WTC11 (cell line): ENCODE measurements around the gene FNDC3A. TPM values are rescaled to one million over a fixed set of nuclear protein-coding genes. Genes with fewer than 3 reads are reported as not detected.

Experiments
- ATAC-seq: fragments of 200-7000 bp; cut with Tn5 transposase; 2 replicates; pipeline ENCODE4 v1.10.0; 2021; ENCODE audit warnings: mild to moderate bottlenecking, moderate library complexity
- CTCF ChIA-PET: fragments of 300-600 bp; sonication (Branson Sonifier 250); formaldehyde crosslinking; loops from one replicate; lab custom pipeline; 2021; ENCODE audit warnings: antibody characterized with exemption; lab: Charles Lee
- POLR2A ChIA-PET: fragments of 350-600 bp; sonication (Branson Sonifier 250); formaldehyde crosslinking; loops from one replicate; lab custom pipeline; 2021; ENCODE audit warnings: antibody characterized with exemption; lab: Charles Lee
- DNase-seq: peaks from one replicate; pipeline ENCODE4 v3.0.0; 2021; ENCODE audit warnings: low spot score
- H3K27ac Mint-ChIP-seq: 2 replicates; pipeline ENCODE4 v1.8.0; 2021; ENCODE audit warnings: mixed read lengths
- H3K27me3 Mint-ChIP-seq: 2 replicates; pipeline ENCODE4 v1.8.0; 2021; ENCODE audit warnings: low read depth, mild to moderate bottlenecking, moderate library complexity, mixed read lengths
- H3K36me3 Mint-ChIP-seq: 2 replicates; pipeline ENCODE4 v1.8.0; 2021; ENCODE audit warnings: mixed read lengths
- H3K4me1 Mint-ChIP-seq: 2 replicates; pipeline ENCODE4 v1.8.0; 2022; ENCODE audit warnings: mixed read lengths
- H3K4me3 Mint-ChIP-seq: 2 replicates; pipeline ENCODE4 v1.8.0; 2021; ENCODE audit warnings: mild to moderate bottlenecking, moderate library complexity, mixed read lengths
- H3K9me3 Mint-ChIP-seq: 2 replicates; pipeline ENCODE4 v1.8.0; 2021; ENCODE audit warnings: mixed read lengths
- GTF2I ChIP-seq: fragments of 250-450 bp; sonication (Bioruptor Pico); conservative IDR thresholded peaks from 2 replicates; pipeline ENCODE4 v1.4.0; 2021; ENCODE audit warnings: mild to moderate bottlenecking
- NFYB ChIP-seq: sonication (generic); formaldehyde crosslinking; conservative IDR thresholded peaks from 2 replicates; pipeline ENCODE4 v1.8.0; 2022; ENCODE audit warnings: low read depth, missing genetic modification reagents
- TCF7 ChIP-seq: sonication (generic); formaldehyde crosslinking; IDR thresholded peaks from 2 replicates; pipeline ENCODE4 v1.8.0; 2022; ENCODE audit warnings: mild to moderate bottlenecking, low read depth, missing genetic modification reagents, moderate library complexity
- ZNF138 ChIP-seq: sonication (generic); formaldehyde crosslinking; conservative IDR thresholded peaks from 2 replicates; pipeline ENCODE4 v1.8.1; 2022; ENCODE audit warnings: mild to moderate bottlenecking, moderate library complexity, missing genetic modification reagents
- ZNF232 ChIP-seq: sonication (generic); formaldehyde crosslinking; IDR thresholded peaks from 2 replicates; pipeline ENCODE4 v1.8.0; 2022; ENCODE audit warnings: mild to moderate bottlenecking, missing genetic modification reagents
- total RNA-seq: library from RNA; stranded (reverse); gene quantifications from 3 replicates; pipeline ENCODE4 v1.2.3, GENCODE V29; 2021
- TF ChIP-seq, protein P1 (sequence below): sonication (generic); formaldehyde crosslinking; IDR thresholded peaks from 2 replicates; pipeline ENCODE4 v1.8.0; 2023; ENCODE audit warnings: mild to moderate bottlenecking, missing genetic modification reagents
- TF ChIP-seq, protein P2 (sequence below): fragments of 250-450 bp; sonication (Bioruptor Pico); IDR thresholded peaks from 2 replicates; pipeline ENCODE4 v1.9.0; 2021; ENCODE audit warnings: mild to moderate bottlenecking, borderline replicate concordance
- TF ChIP-seq, protein P3 (sequence below): sonication (generic); formaldehyde crosslinking; IDR thresholded peaks from 2 replicates; pipeline ENCODE4 v1.8.1; 2023; ENCODE audit warnings: mild to moderate bottlenecking, missing genetic modification reagents, moderate library complexity
- TF ChIP-seq, protein P4 (sequence below): sonication (generic); formaldehyde crosslinking; IDR thresholded peaks from 2 replicates; pipeline ENCODE4 v1.8.1; 2022; ENCODE audit warnings: low read depth, missing genetic modification reagents, borderline replicate concordance
- TF ChIP-seq, protein P5 (sequence below): sonication (generic); formaldehyde crosslinking; IDR thresholded peaks from 2 replicates; pipeline ENCODE4 v1.8.1; 2022; ENCODE audit warnings: mild to moderate bottlenecking, moderate library complexity, missing genetic modification reagents
- TF ChIP-seq, protein P6 (sequence below): sonication (generic); formaldehyde crosslinking; IDR thresholded peaks from 2 replicates; pipeline ENCODE4 v1.8.0; 2023; ENCODE audit warnings: missing genetic modification reagents
- TF ChIP-seq, protein P7 (sequence below): sonication (generic); formaldehyde crosslinking; IDR thresholded peaks from 2 replicates; pipeline ENCODE4 v1.8.0; 2022; ENCODE audit warnings: mild to moderate bottlenecking, missing genetic modification reagents

Gene FNDC3A
- total RNA-seq, 1 experiment from 2014 or later: 24.8 TPM

DNA sequence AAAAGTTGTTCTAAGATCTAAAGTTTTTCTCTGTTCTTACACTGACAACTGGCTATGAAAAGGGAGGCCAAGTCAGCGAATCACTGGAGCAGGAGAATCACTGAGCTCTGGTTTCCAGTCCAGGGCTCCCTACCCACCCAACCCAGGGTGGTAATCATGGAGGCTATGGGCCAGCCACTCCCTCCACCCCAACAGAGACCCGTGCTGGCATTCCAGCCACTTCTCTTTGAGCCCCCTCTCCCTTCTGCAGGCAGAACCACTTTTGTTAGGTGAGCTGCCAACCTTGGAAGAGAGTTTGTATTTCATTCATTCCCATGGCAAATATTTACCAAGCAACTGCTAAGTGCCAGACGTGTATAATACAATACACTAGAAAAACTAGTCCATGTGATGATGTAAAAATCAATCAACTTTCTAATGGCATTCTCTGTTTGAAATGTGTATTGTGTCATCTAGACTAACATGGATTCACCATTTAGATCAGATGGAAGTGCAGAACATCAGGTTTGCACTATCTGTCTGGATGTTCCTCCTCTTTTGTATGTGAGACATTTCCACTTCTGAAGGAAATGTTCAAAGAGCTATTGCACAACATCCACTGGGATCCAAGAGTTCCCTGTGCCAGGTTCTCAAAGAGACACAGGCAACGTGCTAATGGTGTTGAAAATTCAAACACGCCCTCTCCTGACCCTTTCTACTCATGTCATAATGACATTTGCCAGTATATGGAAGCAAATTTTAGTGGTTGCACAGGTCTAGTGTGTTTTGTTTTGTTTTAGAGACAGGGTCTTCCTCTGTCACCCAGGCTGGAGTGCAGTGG lies 249.7 kb downstream of the FNDC3A start (continued):
- TF ChIP-seq, protein P1, sequence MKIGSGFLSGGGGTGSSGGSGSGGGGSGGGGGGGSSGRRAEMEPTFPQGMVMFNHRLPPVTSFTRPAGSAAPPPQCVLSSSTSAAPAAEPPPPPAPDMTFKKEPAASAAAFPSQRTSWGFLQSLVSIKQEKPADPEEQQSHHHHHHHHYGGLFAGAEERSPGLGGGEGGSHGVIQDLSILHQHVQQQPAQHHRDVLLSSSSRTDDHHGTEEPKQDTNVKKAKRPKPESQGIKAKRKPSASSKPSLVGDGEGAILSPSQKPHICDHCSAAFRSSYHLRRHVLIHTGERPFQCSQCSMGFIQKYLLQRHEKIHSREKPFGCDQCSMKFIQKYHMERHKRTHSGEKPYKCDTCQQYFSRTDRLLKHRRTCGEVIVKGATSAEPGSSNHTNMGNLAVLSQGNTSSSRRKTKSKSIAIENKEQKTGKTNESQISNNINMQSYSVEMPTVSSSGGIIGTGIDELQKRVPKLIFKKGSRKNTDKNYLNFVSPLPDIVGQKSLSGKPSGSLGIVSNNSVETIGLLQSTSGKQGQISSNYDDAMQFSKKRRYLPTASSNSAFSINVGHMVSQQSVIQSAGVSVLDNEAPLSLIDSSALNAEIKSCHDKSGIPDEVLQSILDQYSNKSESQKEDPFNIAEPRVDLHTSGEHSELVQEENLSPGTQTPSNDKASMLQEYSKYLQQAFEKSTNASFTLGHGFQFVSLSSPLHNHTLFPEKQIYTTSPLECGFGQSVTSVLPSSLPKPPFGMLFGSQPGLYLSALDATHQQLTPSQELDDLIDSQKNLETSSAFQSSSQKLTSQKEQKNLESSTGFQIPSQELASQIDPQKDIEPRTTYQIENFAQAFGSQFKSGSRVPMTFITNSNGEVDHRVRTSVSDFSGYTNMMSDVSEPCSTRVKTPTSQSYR (CRISPR knock-in tag): no peak

DNA sequence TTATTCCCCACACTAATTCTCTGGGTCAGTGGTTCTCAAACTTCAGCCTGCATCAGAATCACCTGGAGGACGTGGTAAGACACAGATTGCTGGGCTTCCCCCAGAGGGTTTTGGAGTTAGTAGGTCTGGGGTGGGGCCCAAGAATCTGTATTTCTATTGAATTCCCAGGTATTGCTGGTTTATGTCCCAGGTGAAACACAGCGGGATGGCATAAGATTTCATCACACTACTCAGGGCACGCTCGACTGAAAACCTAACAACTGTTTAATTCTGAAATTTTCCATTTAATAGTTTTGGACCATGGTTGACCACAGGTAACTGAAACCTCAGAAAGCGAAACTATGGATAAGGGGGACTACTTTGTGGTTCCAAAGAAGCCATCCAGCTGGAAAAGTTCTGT lies 250.9 kb downstream of the FNDC3A start:
- peaks cover 42% of the 10 kb centered on the region for H3K27me3 Mint-ChIP-seq
- no peaks in the 10 kb centered on the region for H3K36me3 Mint-ChIP-seq
- ChIA-PET CTCF (no interaction called here), POLR2A (no interaction called here)
- no peaks in the 10 kb centered on the region for H3K9me3 Mint-ChIP-seq
- no peak overlapping the region for H3K4me3 Mint-ChIP-seq
- TF ChIP-seq GTF2I (CRISPR knock-in tag) (no peak), ZNF138 (CRISPR knock-in tag) (no peak)
- TF ChIP-seq, protein P2, sequence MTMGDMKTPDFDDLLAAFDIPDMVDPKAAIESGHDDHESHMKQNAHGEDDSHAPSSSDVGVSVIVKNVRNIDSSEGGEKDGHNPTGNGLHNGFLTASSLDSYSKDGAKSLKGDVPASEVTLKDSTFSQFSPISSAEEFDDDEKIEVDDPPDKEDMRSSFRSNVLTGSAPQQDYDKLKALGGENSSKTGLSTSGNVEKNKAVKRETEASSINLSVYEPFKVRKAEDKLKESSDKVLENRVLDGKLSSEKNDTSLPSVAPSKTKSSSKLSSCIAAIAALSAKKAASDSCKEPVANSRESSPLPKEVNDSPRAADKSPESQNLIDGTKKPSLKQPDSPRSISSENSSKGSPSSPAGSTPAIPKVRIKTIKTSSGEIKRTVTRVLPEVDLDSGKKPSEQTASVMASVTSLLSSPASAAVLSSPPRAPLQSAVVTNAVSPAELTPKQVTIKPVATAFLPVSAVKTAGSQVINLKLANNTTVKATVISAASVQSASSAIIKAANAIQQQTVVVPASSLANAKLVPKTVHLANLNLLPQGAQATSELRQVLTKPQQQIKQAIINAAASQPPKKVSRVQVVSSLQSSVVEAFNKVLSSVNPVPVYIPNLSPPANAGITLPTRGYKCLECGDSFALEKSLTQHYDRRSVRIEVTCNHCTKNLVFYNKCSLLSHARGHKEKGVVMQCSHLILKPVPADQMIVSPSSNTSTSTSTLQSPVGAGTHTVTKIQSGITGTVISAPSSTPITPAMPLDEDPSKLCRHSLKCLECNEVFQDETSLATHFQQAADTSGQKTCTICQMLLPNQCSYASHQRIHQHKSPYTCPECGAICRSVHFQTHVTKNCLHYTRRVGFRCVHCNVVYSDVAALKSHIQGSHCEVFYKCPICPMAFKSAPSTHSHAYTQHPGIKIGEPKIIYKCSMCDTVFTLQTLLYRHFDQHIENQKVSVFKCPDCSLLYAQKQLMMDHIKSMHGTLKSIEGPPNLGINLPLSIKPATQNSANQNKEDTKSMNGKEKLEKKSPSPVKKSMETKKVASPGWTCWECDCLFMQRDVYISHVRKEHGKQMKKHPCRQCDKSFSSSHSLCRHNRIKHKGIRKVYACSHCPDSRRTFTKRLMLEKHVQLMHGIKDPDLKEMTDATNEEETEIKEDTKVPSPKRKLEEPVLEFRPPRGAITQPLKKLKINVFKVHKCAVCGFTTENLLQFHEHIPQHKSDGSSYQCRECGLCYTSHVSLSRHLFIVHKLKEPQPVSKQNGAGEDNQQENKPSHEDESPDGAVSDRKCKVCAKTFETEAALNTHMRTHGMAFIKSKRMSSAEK (CRISPR knock-in tag): no peak
- TF ChIP-seq, protein P3, sequence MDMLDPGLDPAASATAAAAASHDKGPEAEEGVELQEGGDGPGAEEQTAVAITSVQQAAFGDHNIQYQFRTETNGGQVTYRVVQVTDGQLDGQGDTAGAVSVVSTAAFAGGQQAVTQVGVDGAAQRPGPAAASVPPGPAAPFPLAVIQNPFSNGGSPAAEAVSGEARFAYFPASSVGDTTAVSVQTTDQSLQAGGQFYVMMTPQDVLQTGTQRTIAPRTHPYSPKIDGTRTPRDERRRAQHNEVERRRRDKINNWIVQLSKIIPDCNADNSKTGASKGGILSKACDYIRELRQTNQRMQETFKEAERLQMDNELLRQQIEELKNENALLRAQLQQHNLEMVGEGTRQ (CRISPR knock-in tag): no peak
- no peak for DNase-seq
- peaks cover 3% of the 10 kb centered on the region; the same call in 1 of the 2 replicates for H3K4me1 Mint-ChIP-seq
- H3K27ac Mint-ChIP-seq: no peak overlapping the region
- ATAC-seq: no peak

DNA sequence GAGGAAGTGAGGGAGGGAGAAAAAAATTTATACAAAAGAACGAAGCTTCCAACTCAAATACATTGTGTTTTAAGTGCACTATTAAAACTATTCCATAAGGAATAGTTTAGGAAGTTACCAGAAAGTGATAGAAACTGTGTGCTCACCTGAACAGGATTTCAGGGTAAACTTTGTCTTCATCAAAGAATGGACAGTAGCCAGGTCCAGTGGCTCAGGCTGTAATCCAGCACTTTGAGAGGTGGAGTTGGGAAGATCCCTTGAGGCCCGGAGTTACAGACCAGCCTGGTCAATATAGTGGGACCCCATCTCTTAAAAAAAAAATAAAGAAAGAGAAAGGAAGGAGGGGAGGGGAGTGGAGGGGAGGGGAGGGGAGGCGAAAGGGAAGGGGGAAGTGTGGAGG lies 259.0 kb downstream of the FNDC3A start:
- ATAC-seq: no peak
- peaks cover 4% of the 10 kb centered on the region for H3K27me3 Mint-ChIP-seq

More for the DNA sequence above, 259.0 kb downstream of the FNDC3A start:
- Mint-ChIP-seq H3K4me3 (no peak overlapping the region), H3K4me1 (no peaks in the 10 kb centered on the region), H3K9me3 (no peaks in the 10 kb centered on the region), H3K27ac (no peak overlapping the region), H3K36me3 (no peaks in the 10 kb centered on the region)
- ChIA-PET POLR2A (interaction anchor here (0.6 kb wide), 1 partner anchor 1363 kb away, joined by 5 read pairs; no protein-coding TSS in a partner anchor), CTCF (no interaction called here)
- TF ChIP-seq, protein P4, sequence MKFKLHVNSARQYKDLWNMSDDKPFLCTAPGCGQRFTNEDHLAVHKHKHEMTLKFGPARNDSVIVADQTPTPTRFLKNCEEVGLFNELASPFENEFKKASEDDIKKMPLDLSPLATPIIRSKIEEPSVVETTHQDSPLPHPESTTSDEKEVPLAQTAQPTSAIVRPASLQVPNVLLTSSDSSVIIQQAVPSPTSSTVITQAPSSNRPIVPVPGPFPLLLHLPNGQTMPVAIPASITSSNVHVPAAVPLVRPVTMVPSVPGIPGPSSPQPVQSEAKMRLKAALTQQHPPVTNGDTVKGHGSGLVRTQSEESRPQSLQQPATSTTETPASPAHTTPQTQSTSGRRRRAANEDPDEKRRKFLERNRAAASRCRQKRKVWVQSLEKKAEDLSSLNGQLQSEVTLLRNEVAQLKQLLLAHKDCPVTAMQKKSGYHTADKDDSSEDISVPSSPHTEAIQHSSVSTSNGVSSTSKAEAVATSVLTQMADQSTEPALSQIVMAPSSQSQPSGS (CRISPR knock-in tag): no peak
- TF ChIP-seq, protein P5, sequence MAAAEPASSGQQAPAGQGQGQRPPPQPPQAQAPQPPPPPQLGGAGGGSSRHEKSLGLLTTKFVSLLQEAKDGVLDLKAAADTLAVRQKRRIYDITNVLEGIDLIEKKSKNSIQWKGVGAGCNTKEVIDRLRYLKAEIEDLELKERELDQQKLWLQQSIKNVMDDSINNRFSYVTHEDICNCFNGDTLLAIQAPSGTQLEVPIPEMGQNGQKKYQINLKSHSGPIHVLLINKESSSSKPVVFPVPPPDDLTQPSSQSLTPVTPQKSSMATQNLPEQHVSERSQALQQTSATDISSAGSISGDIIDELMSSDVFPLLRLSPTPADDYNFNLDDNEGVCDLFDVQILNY (CRISPR knock-in tag): no peak
- TF ChIP-seq TCF7 (CRISPR knock-in tag): no peak
- TF ChIP-seq, protein P6, sequence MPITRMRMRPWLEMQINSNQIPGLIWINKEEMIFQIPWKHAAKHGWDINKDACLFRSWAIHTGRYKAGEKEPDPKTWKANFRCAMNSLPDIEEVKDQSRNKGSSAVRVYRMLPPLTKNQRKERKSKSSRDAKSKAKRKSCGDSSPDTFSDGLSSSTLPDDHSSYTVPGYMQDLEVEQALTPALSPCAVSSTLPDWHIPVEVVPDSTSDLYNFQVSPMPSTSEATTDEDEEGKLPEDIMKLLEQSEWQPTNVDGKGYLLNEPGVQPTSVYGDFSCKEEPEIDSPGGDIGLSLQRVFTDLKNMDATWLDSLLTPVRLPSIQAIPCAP: no peak
- TF ChIP-seq ZNF232 (CRISPR knock-in tag): no peak
- TF ChIP-seq, protein P7, sequence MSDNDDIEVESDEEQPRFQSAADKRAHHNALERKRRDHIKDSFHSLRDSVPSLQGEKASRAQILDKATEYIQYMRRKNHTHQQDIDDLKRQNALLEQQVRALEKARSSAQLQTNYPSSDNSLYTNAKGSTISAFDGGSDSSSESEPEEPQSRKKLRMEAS (CRISPR knock-in tag): no peak
- no peak for TF ChIP-seq NFYB (CRISPR knock-in tag)
- TF ChIP-seq, all 79 proteins: peak for 0
- DNase-seq: no peak
